GM18508 (cell line): ENCODE results near the gene KCNJ14.

Source experiments
- ATAC-seq: cut with Tn5 transposase; IDR thresholded peaks from one replicate; pipeline ENCODE4 v1.9.1; 2021; ENCODE audit warnings: moderate number of reproducible peaks; ENCODE audit not compliant: insufficient read depth, unreplicated experiment

Gene KCNJ14

DNA sequence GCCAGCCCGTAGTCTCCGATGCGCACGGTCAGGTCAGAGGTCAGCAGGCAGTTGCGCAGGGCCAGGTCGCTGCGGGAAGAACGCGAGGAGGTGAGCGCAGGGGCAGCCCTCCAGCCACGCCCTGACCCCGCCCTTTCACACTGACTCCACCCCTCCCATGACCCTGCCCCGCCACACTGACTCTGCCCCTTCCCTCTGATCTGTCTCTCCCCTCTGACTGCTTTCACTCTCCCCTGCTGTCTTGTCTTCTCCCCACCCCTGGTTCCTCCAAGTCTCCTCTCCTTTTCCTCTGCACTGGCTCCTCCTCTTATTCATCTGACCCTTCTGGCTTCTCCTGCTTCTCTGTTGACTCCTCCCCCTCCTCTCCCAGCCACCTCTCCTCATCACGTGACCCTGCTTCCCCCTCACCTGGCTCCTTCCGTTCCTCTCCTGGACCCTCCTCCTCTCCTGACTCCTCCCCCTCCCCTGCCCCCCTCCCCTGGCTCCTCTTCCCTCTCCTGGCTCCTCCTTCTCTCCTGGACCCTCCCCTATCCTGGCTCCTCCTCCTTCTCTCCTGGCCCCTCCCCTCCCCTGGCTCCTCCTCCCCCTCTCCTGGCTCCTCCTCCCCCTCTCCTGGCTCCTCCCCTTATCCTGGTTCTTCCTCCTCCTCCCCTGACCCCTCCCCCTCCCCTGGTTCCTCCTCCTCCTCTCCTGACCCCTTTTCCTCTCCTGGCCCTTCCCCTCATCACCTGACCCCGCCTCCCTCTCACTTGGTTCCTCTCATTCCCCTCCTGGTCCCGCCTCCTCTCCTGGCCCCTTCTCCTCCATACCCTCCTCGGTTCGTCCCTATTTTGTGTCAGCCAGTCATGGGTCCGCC lies 46.3 kb downstream of the KCNJ14 start:
- ATAC-seq = no peak

- no peak for ATAC-seq
Measured at GRCh38 chr19:48502350-48503018, 47.1 kb downstream of the KCNJ14 start.

DNA sequence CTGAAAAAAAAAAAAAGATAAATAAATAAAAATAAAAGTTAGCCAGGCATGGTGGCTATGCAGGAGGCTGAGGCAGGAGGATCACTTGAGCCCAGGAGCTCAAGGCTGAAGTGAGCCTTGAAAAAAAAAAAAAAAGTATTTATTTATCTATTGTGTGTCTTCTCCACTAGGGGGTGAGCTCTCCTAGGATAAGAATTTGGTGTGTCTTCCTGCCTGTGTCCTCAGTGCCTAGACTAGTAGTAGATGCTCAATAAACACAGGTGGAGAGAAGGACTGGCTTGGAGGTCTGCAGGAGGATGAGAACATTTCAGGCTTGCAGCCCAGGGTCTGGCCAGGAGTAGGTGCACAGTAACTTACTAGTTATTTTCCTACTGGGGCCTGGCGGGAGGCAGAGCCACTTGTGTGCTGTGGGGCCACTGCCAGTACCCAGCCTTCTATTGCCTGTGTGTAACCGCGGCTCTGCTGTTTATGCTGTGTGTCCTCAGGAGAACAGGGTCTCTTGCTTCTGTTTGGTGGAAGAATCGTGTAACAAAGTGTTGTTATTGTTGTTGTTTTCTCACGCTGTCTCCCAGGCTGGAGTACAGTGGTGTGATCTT lies 50.9 kb downstream of the KCNJ14 start:
- ATAC-seq = no peak

DNA sequence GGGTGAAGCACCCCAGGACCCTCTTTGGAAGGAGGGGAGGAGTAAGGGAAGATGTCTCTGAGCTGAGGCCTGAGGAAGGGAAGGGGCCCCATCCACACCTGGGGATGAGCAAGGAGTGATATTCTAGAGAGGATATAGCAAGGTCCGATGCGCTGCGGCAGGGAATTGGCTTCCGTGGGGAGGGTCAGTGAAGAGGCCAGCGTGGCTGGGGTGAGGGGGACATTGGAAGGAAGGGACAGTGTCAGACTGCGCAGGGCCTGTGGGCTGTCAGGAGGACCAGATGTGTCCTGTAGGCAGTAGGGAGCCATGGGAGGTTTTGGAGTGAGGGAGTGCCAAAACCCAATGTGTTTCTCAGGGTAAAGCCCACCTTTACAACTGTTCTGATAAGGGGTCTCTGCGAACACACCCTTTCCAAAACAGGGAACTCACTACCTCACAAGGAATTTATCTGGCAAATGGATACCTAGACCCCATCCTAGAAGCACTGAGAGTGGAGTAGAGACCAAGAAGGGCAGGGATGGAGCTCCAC lies 52.6 kb downstream of the KCNJ14 start:
- no peak for ATAC-seq

GRCh38 chr19:48508729-48509411 lies 53.5 kb downstream of the KCNJ14 start:
- no peak for ATAC-seq

GRCh38 chr19:48509467-48510194 lies 54.3 kb downstream of the KCNJ14 start:
- ATAC-seq = no peak

- no peak for ATAC-seq
Measured at GRCh38 chr19:48510421-48511268, 55.3 kb downstream of the KCNJ14 start.

DNA sequence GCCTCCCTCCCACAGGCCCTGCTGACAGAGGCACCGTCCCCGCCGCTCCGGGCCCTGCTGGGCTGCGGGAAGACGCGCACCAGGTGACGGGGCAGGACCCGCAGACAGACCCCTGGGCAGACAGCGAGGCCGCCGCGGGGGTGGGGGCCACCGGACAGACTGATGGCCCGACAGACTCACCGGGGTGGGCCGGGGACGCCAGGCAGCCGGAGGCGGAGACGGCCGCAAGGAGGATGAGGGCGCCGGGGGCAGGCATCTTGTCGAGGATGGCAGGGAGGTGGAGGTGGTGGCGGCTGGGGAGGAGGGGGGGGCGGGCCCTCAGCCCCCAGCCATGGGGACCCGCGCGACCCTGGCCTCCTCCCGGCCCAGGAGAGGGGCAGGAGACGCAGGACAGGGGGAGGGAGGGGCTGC lies 56.0 kb downstream of the KCNJ14 start:
- ATAC-seq = no peak

GRCh38 chr19:48511800-48512503 lies 56.6 kb downstream of the KCNJ14 start, which contains the start of gene LMTK3:
Gene LMTK3, minus strand, starts transcription at chr19:48511835. Its CDS starts 259 bp downstream, at chr19:48511576.
- no peak for ATAC-seq

GRCh38 chr19:48512504-48513288 lies 57.3 kb downstream of the KCNJ14 start:
- ATAC-seq = no peak

GRCh38 chr19:48513289-48514122 lies 58.1 kb downstream of the KCNJ14 start:
- ATAC-seq = no peak

DNA sequence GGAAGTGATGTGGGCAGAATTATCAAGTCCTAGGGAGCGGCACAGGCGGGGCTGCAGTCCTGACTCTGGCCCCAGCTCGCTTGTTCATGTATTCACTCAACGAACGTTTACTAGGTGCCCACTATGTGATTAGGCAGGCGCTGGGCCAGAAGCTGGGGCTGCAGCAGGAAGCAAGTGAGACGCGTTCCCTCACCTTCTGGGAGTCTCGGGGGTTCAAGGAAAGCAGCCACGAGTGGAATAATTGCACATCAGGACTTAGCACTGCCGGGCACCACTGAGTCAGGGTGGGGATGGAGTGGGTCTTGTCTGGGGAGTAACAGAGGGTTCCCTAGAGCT lies 58.7 kb downstream of the KCNJ14 start:
- ATAC-seq = no peak

DNA sequence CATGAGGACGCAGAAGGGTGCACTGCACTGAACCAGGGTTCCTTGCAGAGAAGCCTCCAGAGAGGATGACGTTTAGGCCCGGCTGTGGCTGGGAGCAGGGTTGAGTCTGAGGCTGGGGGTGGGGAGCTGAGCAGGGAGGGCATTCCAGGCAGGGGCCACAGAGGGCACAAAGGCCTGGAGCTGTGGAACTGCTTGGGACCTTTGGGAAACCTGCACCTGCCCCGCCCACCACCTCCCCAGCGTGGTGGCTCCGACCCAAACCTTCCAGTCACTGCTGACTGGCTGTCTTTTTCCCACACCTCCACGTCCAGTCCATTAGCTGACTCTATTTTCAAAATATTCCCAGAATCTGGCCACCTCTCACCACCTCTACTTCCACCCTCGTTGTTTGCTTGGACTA lies 61.2 kb downstream of the KCNJ14 start:
- no peak for ATAC-seq
